PC-9 (cell line): ENCODE data around the gene LRP1B.

Experiments used
- EZH2 ChIP-seq: fragments of 200-600 bp; sonication (generic); IDR thresholded peaks from 2 replicates; pipeline ENCODE4 v1.8.0; 2017; ENCODE audit warnings: antibody characterized with exemption, low read depth
- TF ChIP-seq, protein P1 (sequence below): fragments of 200-600 bp; sonication (generic); conservative IDR thresholded peaks from 2 replicates; pipeline ENCODE4 v1.6.1; 2017; ENCODE audit warnings: mixed run types, antibody characterized with exemption, mild to moderate bottlenecking, moderate library complexity

DNA sequence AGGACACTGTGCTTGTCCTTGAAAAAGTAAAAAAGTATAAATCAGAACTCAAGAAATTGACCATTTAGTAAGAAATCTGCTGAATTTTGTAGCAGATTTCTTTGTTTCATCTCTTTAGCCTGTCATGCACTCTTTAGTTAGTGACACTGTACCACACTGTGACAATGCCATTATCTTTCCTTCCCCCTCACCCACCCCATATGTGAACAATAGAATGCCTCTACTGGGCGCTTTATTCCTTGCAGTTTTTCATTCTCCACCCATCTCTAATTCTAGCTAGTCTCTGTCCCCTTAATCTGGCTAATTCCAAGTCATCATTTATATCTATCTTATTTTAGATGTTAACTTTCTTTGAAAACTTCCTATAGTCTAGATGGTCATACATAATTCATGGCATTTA lies 241.0 kb downstream of the LRP1B start:
- TF ChIP-seq, protein P1, sequence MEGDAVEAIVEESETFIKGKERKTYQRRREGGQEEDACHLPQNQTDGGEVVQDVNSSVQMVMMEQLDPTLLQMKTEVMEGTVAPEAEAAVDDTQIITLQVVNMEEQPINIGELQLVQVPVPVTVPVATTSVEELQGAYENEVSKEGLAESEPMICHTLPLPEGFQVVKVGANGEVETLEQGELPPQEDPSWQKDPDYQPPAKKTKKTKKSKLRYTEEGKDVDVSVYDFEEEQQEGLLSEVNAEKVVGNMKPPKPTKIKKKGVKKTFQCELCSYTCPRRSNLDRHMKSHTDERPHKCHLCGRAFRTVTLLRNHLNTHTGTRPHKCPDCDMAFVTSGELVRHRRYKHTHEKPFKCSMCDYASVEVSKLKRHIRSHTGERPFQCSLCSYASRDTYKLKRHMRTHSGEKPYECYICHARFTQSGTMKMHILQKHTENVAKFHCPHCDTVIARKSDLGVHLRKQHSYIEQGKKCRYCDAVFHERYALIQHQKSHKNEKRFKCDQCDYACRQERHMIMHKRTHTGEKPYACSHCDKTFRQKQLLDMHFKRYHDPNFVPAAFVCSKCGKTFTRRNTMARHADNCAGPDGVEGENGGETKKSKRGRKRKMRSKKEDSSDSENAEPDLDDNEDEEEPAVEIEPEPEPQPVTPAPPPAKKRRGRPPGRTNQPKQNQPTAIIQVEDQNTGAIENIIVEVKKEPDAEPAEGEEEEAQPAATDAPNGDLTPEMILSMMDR: no peak
- no peak for TF ChIP-seq EZH2
